K562 treated with DMSO at 1 percent for 48 hours (cell line): Measurements from ENCODE around the gene RRP15. TPM values are rescaled to one million over a fixed set of nuclear protein-coding genes. Genes with fewer than 3 reads are reported as not detected.

Experiments
- total RNA-seq: library from RNA; unstranded; fragments of 300-600 nt; gene quantifications from 2 replicates; pipeline ENCODE4 v1.2.3, GENCODE V29; 2022; ENCODE audit warnings: low replicate concordance; ENCODE audit errors: extremely low read depth

RRP15 gene
- total RNA-seq: not detected in 2 replicates

GRCh38 chr1:218284917-218285635 lies at the start of gene RRP15:
TSS of gene RRP15 (plus strand) at chr1:218285293. CDS start at chr1:218285317, 24 bp downstream.

GRCh38 chr1:218344814-218345672 lies 60.0 kb downstream of the RRP15 start, which contains the start of gene TGFB2:
TSS of gene TGFB2 (plus strand) at chr1:218345336. CDS start at chr1:218346702, 1,366 bp downstream.

Other genes with a start within 250 kb of the RRP15 start
- gene TGFB2, start 60.0 kb downstream of the RRP15 start, total RNA-seq: not detected in 2 replicates